Karpas-422 (cell line): Measurements from ENCODE around the gene PARP16. TPM values are rescaled to one million over a fixed set of nuclear protein-coding genes. Genes with fewer than 3 reads are reported as not detected.

Experiments
- DNase-seq: peaks from one replicate; pipeline ENCODE4 v3.0.0-alpha.2; 2015
- H2AFZ ChIP-seq: fragments of 200-600 bp; sonication (generic); 2 replicates; pipeline ENCODE4 v1.6.1; 2014; ENCODE audit warnings: antibody characterized with exemption, low read length, mixed read lengths
- H3K27ac ChIP-seq: fragments of 200-600 bp; sonication (generic); 2 replicates; pipeline ENCODE4 v1.5.1; 2014; ENCODE audit warnings: mild to moderate bottlenecking, low read length, moderate library complexity
- H3K27me3 ChIP-seq: fragments of 200-600 bp; sonication (generic); 2 replicates; pipeline ENCODE4 v1.6.1; 2014; ENCODE audit warnings: low read length, mixed read lengths
- H3K36me3 ChIP-seq: fragments of 200-600 bp; sonication (generic); 2 replicates; pipeline ENCODE4 v1.6.1; 2014; ENCODE audit warnings: low read length, mixed read lengths; ENCODE audit not compliant: insufficient read depth
- H3K4me1 ChIP-seq: fragments of 200-600 bp; sonication (generic); 2 replicates; pipeline ENCODE4 v1.6.1; 2014; ENCODE audit warnings: mild to moderate bottlenecking, low read length, mixed read lengths
- H3K4me2 ChIP-seq: fragments of 200-600 bp; sonication (generic); 2 replicates; pipeline ENCODE4 v1.6.1; 2014; ENCODE audit warnings: low read length, low read depth, mild to moderate bottlenecking; ENCODE audit not compliant: poor library complexity, severe bottlenecking
- H3K4me3 ChIP-seq: fragments of 200-600 bp; sonication (generic); 2 replicates; pipeline ENCODE4 v1.5.1; 2014; ENCODE audit warnings: mild to moderate bottlenecking, antibody characterized with exemption, low read length, mixed read lengths
- H3K79me2 ChIP-seq: fragments of 200-600 bp; sonication (generic); 2 replicates; pipeline ENCODE4 v1.6.1; 2014; ENCODE audit warnings: mild to moderate bottlenecking, low read length, mixed read lengths
- H3K9ac ChIP-seq: fragments of 200-600 bp; sonication (generic); 2 replicates; pipeline ENCODE4 v1.6.0; 2014; ENCODE audit warnings: low read length
- H3K9me2 ChIP-seq: fragments of 200-600 bp; sonication (generic), shearing (Covaris generic); replicated peaks from 2 replicates; pipeline ENCODE4 v1.6.0; 2014; ENCODE audit warnings: mild to moderate bottlenecking, low read length, moderate library complexity; ENCODE audit not compliant: insufficient read depth
- H3K9me3 ChIP-seq: fragments of 300-700, 200-600 bp; sonication (generic); 2 replicates; pipeline ENCODE4 v1.6.1; 2014; ENCODE audit warnings: low read length, mixed read lengths
- H4K20me1 ChIP-seq: fragments of 200-600 bp; sonication (generic); 2 replicates; pipeline ENCODE4 v1.6.1; 2014; ENCODE audit warnings: mild to moderate bottlenecking, antibody characterized with exemption, low read length, low read depth; ENCODE audit not compliant: insufficient read depth
- total RNA-seq: library from RNA; depleted of rRNA; stranded (reverse); fragments of >200 nt; shearing (Covaris generic); gene quantifications from 2 replicates; pipeline ENCODE4 v1.2.3, GENCODE V29; 2014; ENCODE audit warnings: low replicate concordance

The PARP16 gene
- total RNA-seq, 1 experiment from 2014 or later: 8.3 TPM

DNA sequence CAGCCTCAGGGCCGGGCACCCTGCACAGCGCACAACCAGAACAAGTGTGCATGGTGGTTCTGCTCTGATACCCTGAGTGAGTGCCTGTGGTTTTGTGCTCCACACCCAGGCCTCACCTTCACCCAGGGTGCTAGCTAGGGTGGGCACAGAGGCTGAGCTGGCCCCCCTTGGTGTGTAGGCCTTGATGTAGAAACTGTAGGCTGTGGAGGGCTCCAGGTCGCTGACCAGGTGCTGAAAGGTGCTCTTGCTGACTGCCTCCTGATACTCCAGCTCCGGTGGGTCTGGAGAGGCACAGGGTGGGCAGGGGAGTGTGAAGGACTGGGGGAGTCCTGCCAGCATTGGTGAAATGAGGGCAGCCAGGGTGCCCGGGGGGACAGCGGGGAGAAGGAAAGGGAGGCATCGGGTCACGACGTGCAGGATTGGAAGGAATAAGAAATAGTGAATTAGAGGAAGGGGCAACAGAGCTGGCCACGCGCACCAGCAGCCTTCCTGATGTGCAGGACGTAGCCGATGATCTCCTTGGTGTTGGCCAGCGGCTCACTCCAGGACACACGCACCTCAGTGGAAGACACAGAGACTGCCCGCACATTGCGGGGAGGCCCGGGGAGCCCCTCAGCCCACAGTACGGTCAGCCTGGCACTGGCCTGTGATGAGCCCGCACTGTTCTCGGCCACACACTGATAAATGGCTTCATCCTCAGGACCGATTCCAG lies 44.4 kb upstream of the PARP16 start:
- H3K9ac ChIP-seq: no peak overlapping the region
- no peaks in the 10 kb centered on the region for H3K9me3 ChIP-seq
- no peak overlapping the region for H3K4me3 ChIP-seq
- no peaks in the 10 kb centered on the region for H3K27me3 ChIP-seq
- no peaks in the 10 kb centered on the region for H3K79me2 ChIP-seq
- no peak overlapping the region for H2AFZ ChIP-seq
- H3K9me2 ChIP-seq: no peaks in the 10 kb centered on the region
- no peaks in the 10 kb centered on the region for H3K36me3 ChIP-seq
- peaks cover 14% of the 10 kb centered on the region for H3K4me1 ChIP-seq
- H4K20me1 ChIP-seq: peaks cover 4% of the 10 kb centered on the region; the same call in 1 of the 2 replicates
- H3K4me2 ChIP-seq: no peak overlapping the region
- no peak overlapping the region for H3K27ac ChIP-seq
- no peak for DNase-seq

DNA sequence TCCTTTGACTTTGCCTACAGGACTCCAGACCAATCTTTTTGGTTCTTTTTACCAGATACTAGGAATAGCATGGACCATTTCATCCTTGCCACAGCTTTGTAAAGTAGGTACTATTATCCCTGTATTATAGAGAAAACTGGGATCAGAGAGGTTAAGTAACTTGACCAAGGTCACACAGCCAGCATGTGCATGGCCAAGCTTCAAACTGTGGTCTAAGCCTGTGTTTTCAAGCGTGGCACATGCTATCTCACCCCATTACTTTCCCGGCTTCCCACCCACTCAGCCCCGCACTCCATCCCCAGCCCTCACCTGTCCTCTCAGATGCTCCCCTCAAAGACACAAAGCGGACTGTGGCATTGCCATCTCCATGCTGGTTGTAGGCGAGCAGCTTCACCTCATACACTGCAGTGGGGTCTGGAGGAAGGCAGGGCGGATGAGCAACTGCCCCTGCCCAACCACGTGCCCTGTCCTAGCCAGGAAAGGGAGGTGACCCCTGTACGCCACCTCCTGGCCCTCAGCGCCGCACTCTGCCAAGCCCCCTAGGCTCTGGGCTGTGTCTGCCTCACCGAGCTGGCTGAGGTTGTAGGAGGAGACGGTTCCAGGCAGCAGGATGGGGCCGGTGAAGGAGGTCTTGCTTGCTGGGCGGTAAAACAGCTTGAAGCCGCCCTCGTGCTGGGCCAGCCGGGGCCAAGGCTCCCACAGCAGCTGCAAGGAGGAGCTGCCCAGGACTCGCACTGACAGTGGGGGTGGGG lies 43.5 kb upstream of the PARP16 start:
- H3K27ac ChIP-seq: no peak overlapping the region
- no peaks in the 10 kb centered on the region for H3K27me3 ChIP-seq
- no peak overlapping the region for H3K4me2 ChIP-seq
- H3K36me3 ChIP-seq: no peaks in the 10 kb centered on the region
- no peaks in the 10 kb centered on the region for H3K9me2 ChIP-seq
- H3K9me3 ChIP-seq: no peaks in the 10 kb centered on the region
- no peak overlapping the region for H3K4me3 ChIP-seq
- peaks cover 12% of the 10 kb centered on the region for H3K4me1 ChIP-seq
- no peaks in the 10 kb centered on the region for H3K79me2 ChIP-seq
- H3K9ac ChIP-seq: no peak overlapping the region
- H4K20me1 ChIP-seq: peaks cover 4% of the 10 kb centered on the region; the same call in 1 of the 2 replicates
- no peak overlapping the region for H2AFZ ChIP-seq
- no peak for DNase-seq

DNA sequence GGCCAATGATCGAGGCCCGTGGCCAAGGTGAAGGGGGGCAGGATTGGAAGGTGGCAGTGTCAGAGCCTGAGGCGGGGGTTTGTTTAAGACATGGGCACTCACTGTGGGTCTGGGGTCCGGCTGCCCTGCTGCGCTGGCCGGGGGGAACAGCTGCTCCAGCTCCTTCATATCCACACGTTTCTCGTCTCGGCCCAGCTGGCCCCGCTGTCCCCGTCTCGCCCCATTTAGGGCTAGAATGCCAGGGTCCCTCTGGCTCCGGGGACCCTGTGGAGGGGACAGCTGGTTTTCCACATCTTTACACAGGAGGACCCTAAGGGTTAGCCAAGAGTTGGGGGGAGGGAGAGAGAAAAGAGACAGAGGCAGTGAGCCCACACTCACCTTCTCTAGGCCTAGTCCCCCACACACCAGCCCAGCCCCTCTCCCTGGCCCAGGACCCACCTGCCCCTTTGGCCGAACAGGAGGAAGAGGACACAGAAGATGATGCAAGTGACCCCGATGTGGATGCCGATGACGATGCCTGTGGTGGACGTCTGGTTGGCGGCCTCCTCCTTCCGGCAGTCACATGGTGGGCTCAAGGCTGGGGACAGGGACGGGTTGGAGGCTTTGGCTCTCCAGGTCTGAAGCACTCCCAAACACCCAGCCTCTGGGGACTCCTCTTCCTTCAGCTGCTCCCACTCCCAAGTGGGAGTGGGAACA lies 42.8 kb upstream of the PARP16 start:
- Histone ChIP-seq H3K36me3 (no peaks in the 10 kb centered on the region), H3K4me2 (no peak overlapping the region), H3K27me3 (no peaks in the 10 kb centered on the region), H3K9ac (no peak overlapping the region), H3K4me1 (peaks cover 12% of the 10 kb centered on the region), H3K4me3 (no peak overlapping the region), H3K27ac (no peak overlapping the region), H3K9me2 (no peaks in the 10 kb centered on the region), H2AFZ (no peak overlapping the region), H4K20me1 (peaks cover 4% of the 10 kb centered on the region; the same call in 1 of the 2 replicates), H3K79me2 (no peaks in the 10 kb centered on the region), H3K9me3 (no peaks in the 10 kb centered on the region)
- DNase-seq: no peak

DNA sequence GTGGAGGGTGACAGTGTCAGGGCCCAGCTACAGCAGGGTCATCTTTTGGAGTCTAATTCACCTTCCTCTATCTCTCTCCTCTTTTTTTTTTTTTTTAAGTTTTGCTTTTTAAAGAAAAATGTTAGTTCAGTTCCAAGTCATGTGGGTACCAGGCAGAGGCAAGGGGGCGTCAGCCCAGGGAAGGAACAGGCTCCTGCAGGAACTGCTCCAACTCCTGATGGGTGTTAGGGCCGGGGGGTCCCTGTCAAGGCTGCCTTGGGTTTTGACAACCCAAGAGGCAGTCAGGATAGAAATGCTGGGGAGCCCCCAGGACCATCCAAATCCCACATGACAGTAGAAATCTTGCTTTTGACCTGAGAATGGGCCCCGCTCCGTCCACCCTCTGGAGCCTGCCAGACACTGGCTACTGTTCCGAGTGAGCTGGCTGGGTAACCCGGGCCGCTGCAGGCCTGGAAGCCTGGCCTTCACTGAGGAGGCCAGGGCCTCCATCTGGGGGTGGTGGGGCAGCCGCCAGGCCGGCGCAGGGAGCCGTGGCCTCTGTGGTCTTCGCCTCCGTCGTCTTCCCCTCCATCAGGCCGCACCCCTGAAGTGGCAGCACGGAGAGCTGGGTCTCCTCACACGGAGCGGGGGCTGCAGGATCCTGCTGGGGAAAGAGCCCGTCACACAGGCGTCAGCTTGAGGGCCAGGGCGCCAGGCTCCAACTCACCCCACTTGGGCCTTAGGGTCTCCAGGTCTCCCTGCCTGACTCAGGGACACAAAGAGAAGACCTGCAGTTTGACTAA lies 42.0 kb upstream of the PARP16 start:
- H4K20me1 ChIP-seq: peaks cover 4% of the 10 kb centered on the region; the same call in 1 of the 2 replicates
- no peak for DNase-seq
- H3K9ac ChIP-seq: no peak overlapping the region
- H3K9me2 ChIP-seq: no peaks in the 10 kb centered on the region
- no peak overlapping the region for H2AFZ ChIP-seq
- H3K79me2 ChIP-seq: no peaks in the 10 kb centered on the region
- H3K27me3 ChIP-seq: no peaks in the 10 kb centered on the region
- H3K4me1 ChIP-seq: peaks cover 12% of the 10 kb centered on the region
- H3K9me3 ChIP-seq: no peaks in the 10 kb centered on the region
- no peak overlapping the region for H3K27ac ChIP-seq
- no peaks in the 10 kb centered on the region for H3K36me3 ChIP-seq
- H3K4me3 ChIP-seq: no peak overlapping the region
- no peak overlapping the region for H3K4me2 ChIP-seq

DNA sequence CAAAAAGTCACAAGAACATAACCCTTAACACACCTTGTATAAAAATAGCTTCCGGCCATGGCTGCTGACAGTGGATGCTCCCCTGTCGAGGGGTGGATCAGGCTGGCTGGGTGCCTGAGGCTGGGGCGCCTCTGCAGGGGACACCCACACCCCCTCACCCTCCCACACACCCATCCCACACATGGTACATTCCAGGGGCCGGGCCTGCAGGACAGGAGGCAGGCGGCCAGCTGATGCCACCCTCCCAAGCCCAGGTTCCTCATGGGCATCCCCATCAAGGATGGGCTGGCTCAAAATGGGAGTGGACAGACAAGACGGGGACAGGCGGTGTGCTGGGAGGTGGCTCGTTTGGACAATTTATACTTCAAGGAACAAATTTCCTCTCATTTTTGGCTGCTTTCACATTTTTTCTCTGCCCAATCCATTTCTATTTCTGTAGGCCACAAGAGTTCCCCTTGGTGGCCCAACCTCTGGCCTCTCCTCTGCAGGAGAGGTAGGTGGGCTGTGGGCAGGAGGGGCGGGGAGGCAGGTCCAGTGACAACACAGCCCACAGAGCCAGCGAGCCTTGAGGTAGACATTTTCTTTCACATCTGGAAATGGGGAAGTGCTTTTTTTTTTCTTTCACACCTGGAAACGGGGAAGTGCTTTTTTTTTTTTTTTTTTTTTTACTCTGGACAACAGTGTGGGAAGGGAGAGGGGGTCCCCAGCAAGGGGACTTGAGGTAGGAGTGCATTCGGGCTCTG lies 41.1 kb upstream of the PARP16 start:
- H2AFZ ChIP-seq: no peak overlapping the region
- no peaks in the 10 kb centered on the region for H3K36me3 ChIP-seq
- H3K4me1 ChIP-seq: peaks cover 12% of the 10 kb centered on the region
- peaks cover 4% of the 10 kb centered on the region; the same call in 1 of the 2 replicates for H4K20me1 ChIP-seq
- no peaks in the 10 kb centered on the region for H3K79me2 ChIP-seq
- H3K4me3 ChIP-seq: no peak overlapping the region
- no peaks in the 10 kb centered on the region for H3K9me2 ChIP-seq
- H3K27ac ChIP-seq: no peak overlapping the region
- DNase-seq: peak; percentile 58
- H3K9me3 ChIP-seq: no peaks in the 10 kb centered on the region
- H3K27me3 ChIP-seq: no peaks in the 10 kb centered on the region
- H3K4me2 ChIP-seq: no peak overlapping the region
- no peak overlapping the region for H3K9ac ChIP-seq

DNA sequence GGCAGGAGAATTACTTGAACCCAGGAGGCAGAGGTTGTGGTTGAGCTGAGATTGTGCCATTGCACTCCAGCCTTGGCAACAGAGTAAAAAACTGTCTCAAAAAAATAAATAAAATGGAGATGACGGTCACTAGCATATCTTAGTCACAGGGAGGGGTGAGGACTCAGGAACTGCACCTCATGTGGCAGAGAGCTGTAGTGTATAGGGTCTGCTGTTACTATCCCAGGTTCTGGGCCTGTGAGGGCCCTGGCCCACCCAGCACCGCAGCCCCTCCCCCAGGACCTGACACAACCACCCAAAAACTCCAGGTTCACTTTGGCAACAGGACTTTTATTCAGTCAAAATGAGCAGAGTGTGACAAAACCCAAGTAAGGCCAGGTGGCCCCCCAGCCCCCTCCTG lies 40.1 kb upstream of the PARP16 start:
- no peak overlapping the region for H3K27ac ChIP-seq
- no peak overlapping the region for H3K9ac ChIP-seq
- H2AFZ ChIP-seq: no peak overlapping the region
- no peak for DNase-seq
- H4K20me1 ChIP-seq: peaks cover 4% of the 10 kb centered on the region; the same call in 1 of the 2 replicates
- no peaks in the 10 kb centered on the region for H3K36me3 ChIP-seq
- no peaks in the 10 kb centered on the region for H3K79me2 ChIP-seq
- H3K9me3 ChIP-seq: no peaks in the 10 kb centered on the region
- H3K9me2 ChIP-seq: no peaks in the 10 kb centered on the region
- H3K4me1 ChIP-seq: peaks cover 12% of the 10 kb centered on the region
- no peak overlapping the region for H3K4me3 ChIP-seq
- no peaks in the 10 kb centered on the region for H3K27me3 ChIP-seq
- no peak overlapping the region for H3K4me2 ChIP-seq

DNA sequence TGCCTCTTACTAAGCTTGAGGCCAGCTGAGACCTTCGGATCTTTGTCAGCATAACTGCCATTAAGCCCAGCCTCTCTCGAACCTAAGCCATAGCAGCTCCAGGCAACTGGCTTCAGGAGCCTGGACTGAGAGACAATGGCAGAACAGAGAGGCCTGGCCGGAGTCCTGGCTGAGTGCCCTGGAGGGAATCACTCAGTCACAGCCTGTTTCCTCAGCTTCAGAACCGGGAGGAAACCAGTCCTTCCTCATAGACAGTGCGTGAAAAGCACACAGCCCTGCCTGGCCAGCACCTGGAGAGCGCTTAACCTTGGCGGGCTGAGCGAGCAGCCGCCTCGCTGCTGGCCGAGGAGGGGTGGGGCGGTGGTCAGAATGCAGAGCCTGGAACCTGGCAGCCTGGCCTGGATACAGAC lies 39.4 kb upstream of the PARP16 start:
- H2AFZ ChIP-seq: no peak overlapping the region
- no peaks in the 10 kb centered on the region for H3K9me2 ChIP-seq
- no peak overlapping the region for H3K4me3 ChIP-seq
- H3K27me3 ChIP-seq: no peaks in the 10 kb centered on the region
- H3K9ac ChIP-seq: no peak overlapping the region
- H3K27ac ChIP-seq: no peak overlapping the region
- H3K4me1 ChIP-seq: peaks cover 12% of the 10 kb centered on the region
- H4K20me1 ChIP-seq: 0 out of 2 replicates have a peak, but pooled peaks cover 4% of the 10 kb centered on the region
- H3K36me3 ChIP-seq: no peaks in the 10 kb centered on the region
- H3K4me2 ChIP-seq: no peak overlapping the region
- H3K79me2 ChIP-seq: no peaks in the 10 kb centered on the region
- no peak for DNase-seq
- H3K9me3 ChIP-seq: no peaks in the 10 kb centered on the region
